ENCODE data around the gene HCK.

Gene HCK

DNA sequence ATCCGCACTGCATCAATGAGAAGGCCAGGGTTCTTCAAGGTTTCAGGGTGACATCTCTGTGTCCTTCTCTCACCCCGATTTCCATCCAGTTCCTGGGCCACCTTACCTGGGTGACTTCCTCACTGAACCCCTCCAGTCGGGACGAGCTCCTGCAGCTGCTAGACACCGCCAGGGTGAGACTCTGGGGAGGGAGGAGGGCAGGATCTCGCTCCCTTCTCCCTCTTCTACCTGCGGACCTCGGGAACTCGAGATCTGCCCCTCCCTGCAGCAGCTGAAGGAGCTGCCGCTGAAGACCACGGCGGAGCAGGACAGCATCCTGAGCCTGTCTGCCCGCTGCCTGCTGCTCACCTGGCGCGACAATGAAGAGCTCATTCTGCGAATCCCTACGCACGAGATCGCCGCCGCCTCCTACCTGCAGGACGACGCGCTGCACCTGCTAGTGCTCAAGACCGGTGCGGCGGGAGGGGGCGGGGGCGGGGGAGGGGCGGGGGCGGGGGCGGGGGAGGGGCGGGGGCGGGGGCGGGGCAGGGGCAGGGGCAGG lies 34.3 kb upstream of the HCK start:
- Histone ChIP-seq H3K27ac (ENCODE audit: low read length) (no peak overlapping the region), H3K9me3 (ENCODE audit: control insufficient read depth, low read depth, low read length) (no peaks in the 10 kb centered on the region), H3K36me3 (ENCODE audit: control insufficient read depth, low read depth, low read length) (no peaks in the 10 kb centered on the region), H3K4me1 (ENCODE audit: control insufficient read depth, low read depth, low read length) (peaks cover 13% of the 10 kb centered on the region), H3K27me3 (ENCODE audit: control insufficient read depth, insufficient read depth, low read length) (peaks cover 13% of the 10 kb centered on the region), H3K4me3 (ENCODE audit: low read length) (peak overlapping the region; percentile 50), H3K9ac (ENCODE audit: low read length) (peak overlapping the region; percentile 24)

DNA sequence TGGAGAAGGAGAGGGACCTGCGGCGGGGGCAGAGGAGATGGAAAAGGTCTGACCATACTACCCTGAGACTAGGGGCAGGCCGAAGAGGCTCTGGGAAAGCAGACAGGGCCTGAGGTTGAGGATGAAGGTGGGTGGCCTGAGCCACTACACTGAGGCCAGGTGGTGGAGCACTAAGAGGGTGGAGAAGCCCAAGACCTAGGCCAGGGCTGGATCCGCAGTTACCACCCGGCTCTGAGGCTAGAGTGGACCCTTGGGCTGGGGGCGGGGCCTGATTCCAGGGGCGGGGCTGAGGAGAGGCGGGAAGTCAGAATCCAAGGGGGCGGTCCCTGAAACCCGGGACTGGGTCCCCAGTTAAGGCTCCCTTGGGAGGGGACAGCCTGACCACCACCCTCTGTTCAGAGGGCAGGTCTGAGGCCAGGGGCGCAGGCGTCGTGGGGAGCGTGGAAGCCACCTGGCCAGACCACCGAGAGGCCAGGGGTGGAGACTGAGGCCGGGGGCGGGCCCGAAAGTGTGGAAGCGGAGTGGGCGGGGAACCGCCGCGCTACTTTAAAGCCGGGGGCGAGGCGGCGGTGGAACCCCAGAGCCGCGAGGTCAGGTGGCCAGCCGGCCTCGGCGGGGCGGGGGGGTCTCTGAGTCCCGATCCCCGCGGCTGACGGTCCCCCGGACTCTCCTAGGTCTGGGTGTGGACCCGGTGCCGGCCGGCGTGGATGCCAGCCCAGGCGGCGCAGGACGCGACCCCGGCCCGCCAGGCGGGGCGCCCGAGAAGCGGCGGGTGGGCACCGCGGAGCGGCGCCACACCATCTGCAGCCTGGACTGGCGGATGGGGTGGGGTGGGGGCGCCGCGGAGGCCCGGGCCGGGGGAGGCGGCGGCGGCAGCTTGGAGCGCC lies 33.5 kb upstream of the HCK start:
- no peak overlapping the region for H3K27ac ChIP-seq (ENCODE audit: low read length)
- no peaks in the 10 kb centered on the region for H3K9me3 ChIP-seq (ENCODE audit: control insufficient read depth, low read depth, low read length)
- peak overlapping the region; percentile 24 for H3K9ac ChIP-seq (ENCODE audit: low read length)
- H3K36me3 ChIP-seq (ENCODE audit: control insufficient read depth, low read depth, low read length): no peaks in the 10 kb centered on the region
- peaks cover 13% of the 10 kb centered on the region for H3K27me3 ChIP-seq (ENCODE audit: control insufficient read depth, insufficient read depth, low read length)
- peak overlapping the region; percentile 50 for H3K4me3 ChIP-seq (ENCODE audit: low read length)
- H3K4me1 ChIP-seq (ENCODE audit: control insufficient read depth, low read depth, low read length): peaks cover 13% of the 10 kb centered on the region

- no peaks in the 10 kb centered on the region for H3K36me3 ChIP-seq (ENCODE audit: control insufficient read depth, low read depth, low read length)
- peak overlapping the region; percentile 40 for H3K4me3 ChIP-seq (ENCODE audit: low read length)
- peaks cover 13% of the 10 kb centered on the region for H3K4me1 ChIP-seq (ENCODE audit: control insufficient read depth, low read depth, low read length)
- no peak overlapping the region for H3K9ac ChIP-seq (ENCODE audit: low read length)
- no peaks in the 10 kb centered on the region for H3K9me3 ChIP-seq (ENCODE audit: control insufficient read depth, low read depth, low read length)
- H3K27ac ChIP-seq (ENCODE audit: low read length): no peak overlapping the region
- H3K27me3 ChIP-seq (ENCODE audit: control insufficient read depth, insufficient read depth, low read length): peaks cover 13% of the 10 kb centered on the region
Observed at GRCh38 chr20:32019156-32019510, 32.9 kb upstream of the HCK start.

GRCh38 chr20:32019563-32020463 lies 32.2 kb upstream of the HCK start:
- H3K27ac ChIP-seq (ENCODE audit: low read length): no peak overlapping the region
- no peaks in the 10 kb centered on the region for H3K36me3 ChIP-seq (ENCODE audit: control insufficient read depth, low read depth, low read length)
- H3K9ac ChIP-seq (ENCODE audit: low read length): no peak overlapping the region
- peak overlapping the region; percentile 40 for H3K4me3 ChIP-seq (ENCODE audit: low read length)
- peaks cover 13% of the 10 kb centered on the region for H3K27me3 ChIP-seq (ENCODE audit: control insufficient read depth, insufficient read depth, low read length)
- no peaks in the 10 kb centered on the region for H3K9me3 ChIP-seq (ENCODE audit: control insufficient read depth, low read depth, low read length)
- H3K4me1 ChIP-seq (ENCODE audit: control insufficient read depth, low read depth, low read length): peaks cover 18% of the 10 kb centered on the region

DNA sequence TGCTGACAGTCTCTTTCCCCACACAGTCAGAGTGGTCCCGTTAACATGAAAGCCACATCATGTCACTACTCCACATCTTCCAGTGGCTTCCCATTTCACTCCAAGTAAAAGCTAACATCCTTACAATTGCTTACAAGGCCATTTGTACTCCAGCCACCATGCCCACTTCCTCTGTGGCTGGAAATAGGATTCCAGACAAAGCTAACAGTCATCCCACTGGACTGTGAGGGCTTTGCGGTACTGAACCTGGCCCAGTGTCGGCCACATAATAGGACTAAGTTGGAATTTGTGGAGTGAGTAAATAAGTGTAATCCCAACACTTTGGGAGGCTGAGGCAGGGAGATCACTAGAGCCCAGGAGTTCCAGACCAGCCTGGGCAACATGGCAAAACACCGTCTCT lies 31.0 kb upstream of the HCK start:
- H3K4me1 ChIP-seq (ENCODE audit: control insufficient read depth, low read depth, low read length): peaks cover 18% of the 10 kb centered on the region
- H3K4me3 ChIP-seq (ENCODE audit: low read length): no peak overlapping the region
- no peaks in the 10 kb centered on the region for H3K36me3 ChIP-seq (ENCODE audit: control insufficient read depth, low read depth, low read length)
- H3K9me3 ChIP-seq (ENCODE audit: control insufficient read depth, low read depth, low read length): no peaks in the 10 kb centered on the region
- peaks cover 13% of the 10 kb centered on the region for H3K27me3 ChIP-seq (ENCODE audit: control insufficient read depth, insufficient read depth, low read length)
- no peak overlapping the region for H3K9ac ChIP-seq (ENCODE audit: low read length)
- H3K27ac ChIP-seq (ENCODE audit: low read length): no peak overlapping the region

DNA sequence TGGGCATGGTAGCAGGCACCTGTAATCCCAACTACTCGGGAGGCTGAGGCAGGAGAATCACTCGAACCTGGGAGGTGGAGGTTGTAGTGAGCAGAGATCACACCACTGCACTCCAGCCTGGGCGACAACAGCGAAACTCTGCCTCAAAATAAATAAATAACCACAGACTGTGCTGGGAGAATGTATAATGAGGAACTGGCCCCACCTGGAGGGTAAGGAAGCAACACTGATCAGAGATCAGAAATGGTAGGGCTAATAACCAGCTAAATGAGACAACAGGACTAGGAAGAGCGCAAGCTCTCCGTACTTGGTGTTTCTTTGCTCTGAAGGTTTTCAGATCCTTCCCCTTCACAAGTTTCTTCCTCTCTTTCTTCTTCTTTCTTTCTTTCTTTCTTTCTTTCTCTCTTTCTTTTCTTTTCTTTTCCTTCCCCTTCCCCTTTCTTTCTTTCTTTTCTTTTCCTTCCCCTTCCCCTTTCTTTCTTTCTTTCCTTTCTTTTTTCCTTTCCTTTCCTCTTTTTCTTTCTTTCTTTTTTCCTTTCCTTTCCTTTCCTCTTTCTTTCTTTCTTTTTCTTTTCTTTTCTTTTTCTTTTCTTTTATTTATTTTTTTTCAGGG lies 27.3 kb upstream of the HCK start:
- Histone ChIP-seq H3K9me3 (ENCODE audit: control insufficient read depth, low read depth, low read length) (no peaks in the 10 kb centered on the region), H3K27ac (ENCODE audit: low read length) (no peak overlapping the region), H3K4me3 (ENCODE audit: low read length) (no peak overlapping the region), H3K9ac (ENCODE audit: low read length) (no peak overlapping the region), H3K36me3 (ENCODE audit: control insufficient read depth, low read depth, low read length) (no peaks in the 10 kb centered on the region), H3K4me1 (ENCODE audit: control insufficient read depth, low read depth, low read length) (peaks cover 6% of the 10 kb centered on the region), H3K27me3 (ENCODE audit: control insufficient read depth, insufficient read depth, low read length) (no peaks in the 10 kb centered on the region)

- Histone ChIP-seq H3K27ac (ENCODE audit: low read length) (no peak overlapping the region), H3K4me1 (ENCODE audit: control insufficient read depth, low read depth, low read length) (peaks cover 4% of the 10 kb centered on the region), H3K9me3 (ENCODE audit: control insufficient read depth, low read depth, low read length) (no peaks in the 10 kb centered on the region), H3K4me3 (ENCODE audit: low read length) (no peak overlapping the region), H3K9ac (ENCODE audit: low read length) (no peak overlapping the region), H3K27me3 (ENCODE audit: control insufficient read depth, insufficient read depth, low read length) (no peaks in the 10 kb centered on the region), H3K36me3 (ENCODE audit: control insufficient read depth, low read depth, low read length) (no peaks in the 10 kb centered on the region)
Observed at GRCh38 chr20:32027643-32028042, 24.4 kb upstream of the HCK start.

- Histone ChIP-seq H3K36me3 (ENCODE audit: control insufficient read depth, low read depth, low read length) (no peaks in the 10 kb centered on the region), H3K27ac (ENCODE audit: low read length) (no peak overlapping the region), H3K9ac (ENCODE audit: low read length) (no peak overlapping the region), H3K4me3 (ENCODE audit: low read length) (no peak overlapping the region), H3K4me1 (ENCODE audit: control insufficient read depth, low read depth, low read length) (peaks cover 4% of the 10 kb centered on the region), H3K27me3 (ENCODE audit: control insufficient read depth, insufficient read depth, low read length) (no peaks in the 10 kb centered on the region), H3K9me3 (ENCODE audit: control insufficient read depth, low read depth, low read length) (no peaks in the 10 kb centered on the region)
Observed at GRCh38 chr20:32028647-32029372, 23.2 kb upstream of the HCK start.

DNA sequence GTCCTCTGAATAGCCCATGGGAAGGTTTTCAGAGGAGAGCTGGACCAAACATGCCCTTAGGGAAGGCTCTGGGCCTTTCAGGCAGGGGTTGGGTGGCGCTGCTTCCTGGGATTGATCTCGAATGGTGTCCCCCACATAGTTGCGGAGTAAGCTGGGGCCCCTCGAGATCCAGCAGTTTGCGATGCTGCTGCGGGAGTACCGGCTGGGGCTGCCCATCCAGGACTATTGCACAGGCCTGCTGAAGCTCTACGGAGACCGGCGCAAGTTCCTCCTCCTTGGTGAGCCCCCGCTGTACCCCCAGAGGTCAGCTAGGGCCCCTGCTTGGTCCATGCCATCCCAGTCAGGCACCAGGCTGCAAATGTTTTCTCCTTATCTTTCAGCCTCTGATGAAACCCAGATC lies 22.5 kb upstream of the HCK start:
- H3K27me3 ChIP-seq (ENCODE audit: control insufficient read depth, insufficient read depth, low read length): no peaks in the 10 kb centered on the region
- H3K9me3 ChIP-seq (ENCODE audit: control insufficient read depth, low read depth, low read length): no peaks in the 10 kb centered on the region
- H3K4me3 ChIP-seq (ENCODE audit: low read length): no peak overlapping the region
- no peaks in the 10 kb centered on the region for H3K36me3 ChIP-seq (ENCODE audit: control insufficient read depth, low read depth, low read length)
- no peaks in the 10 kb centered on the region for H3K4me1 ChIP-seq (ENCODE audit: control insufficient read depth, low read depth, low read length)
- H3K27ac ChIP-seq (ENCODE audit: low read length): no peak overlapping the region
- no peak overlapping the region for H3K9ac ChIP-seq (ENCODE audit: low read length)

DNA sequence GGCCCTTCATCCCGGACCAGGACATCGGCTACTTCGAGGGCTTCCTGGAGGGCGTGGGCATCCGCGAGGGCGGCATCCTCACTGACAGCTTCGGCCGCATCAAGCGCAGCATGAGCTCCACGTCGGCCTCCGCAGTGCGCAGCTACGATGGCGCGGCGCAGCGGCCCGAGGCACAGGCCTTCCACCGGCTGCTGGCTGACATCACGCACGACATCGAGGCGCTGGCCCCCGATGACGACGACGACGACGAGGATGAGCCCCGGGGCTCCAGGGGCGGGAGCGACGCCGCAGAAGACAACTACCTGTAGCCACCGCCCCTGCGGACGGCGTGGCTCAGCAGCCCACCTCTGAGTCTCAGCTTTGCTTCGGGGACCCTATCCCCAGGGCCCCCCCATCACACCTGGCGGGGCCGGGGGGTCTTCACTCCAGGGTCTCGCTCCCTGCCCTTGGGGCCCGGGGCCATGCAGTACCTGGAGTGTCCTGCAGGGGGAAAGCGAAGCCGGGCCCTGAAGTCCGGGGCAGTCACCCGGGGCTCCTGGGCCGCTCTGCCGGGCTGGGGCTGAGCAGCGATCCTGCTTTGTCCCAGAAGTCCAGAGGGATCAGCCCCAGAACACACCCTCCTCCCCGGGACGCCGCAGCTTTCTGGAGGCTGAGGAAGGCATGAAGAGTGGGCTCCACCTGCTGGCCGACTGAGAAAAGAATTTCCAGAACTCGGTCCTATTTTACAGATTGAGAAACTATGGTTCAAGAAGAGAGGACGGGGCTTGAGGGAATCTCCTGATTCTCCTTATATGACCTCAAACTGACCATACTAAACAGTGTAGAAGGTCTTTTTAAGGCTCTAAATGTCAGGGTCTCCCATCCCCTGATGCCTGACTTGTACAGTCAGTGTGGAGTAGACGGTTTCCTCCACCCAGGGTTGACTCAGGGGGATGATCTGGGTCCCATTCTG lies 20.8 kb upstream of the HCK start:
- H3K27ac ChIP-seq (ENCODE audit: low read length): no peak overlapping the region
- H3K27me3 ChIP-seq (ENCODE audit: control insufficient read depth, insufficient read depth, low read length): no peaks in the 10 kb centered on the region
- H3K9me3 ChIP-seq (ENCODE audit: control insufficient read depth, low read depth, low read length): no peaks in the 10 kb centered on the region
- no peak overlapping the region for H3K9ac ChIP-seq (ENCODE audit: low read length)
- no peaks in the 10 kb centered on the region for H3K36me3 ChIP-seq (ENCODE audit: control insufficient read depth, low read depth, low read length)
- H3K4me3 ChIP-seq (ENCODE audit: low read length): no peak overlapping the region
- no peaks in the 10 kb centered on the region for H3K4me1 ChIP-seq (ENCODE audit: control insufficient read depth, low read depth, low read length)
